HepG2 (cell line): Measurements from ENCODE around the gene SKI. TPM values are rescaled to one million over a fixed set of nuclear protein-coding genes. Genes with fewer than 3 reads are reported as not detected.

ENCODE experiments used
- ARNTL ChIP-seq: sonication (generic); formaldehyde crosslinking; IDR thresholded peaks from 2 replicates; pipeline ENCODE4 v1.4.0; 2020; ENCODE audit warnings: mild to moderate bottlenecking, missing genetic modification reagents
- CC2D1A ChIP-seq: sonication (generic); formaldehyde crosslinking; IDR thresholded peaks from 2 replicates; pipeline ENCODE4 v1.8.1; 2023; ENCODE audit warnings: mild to moderate bottlenecking, missing genetic modification reagents
- ETV5 ChIP-seq: IDR thresholded peaks from 2 replicates; pipeline ENCODE4 v1.6.1; 2018; ENCODE audit warnings: missing biosample characterization, missing genetic modification reagents, inconsistent platforms, borderline replicate concordance
- FOXA3 ChIP-seq: IDR thresholded peaks from 2 replicates; pipeline ENCODE4 v1.6.1; 2016; ENCODE audit warnings: missing genetic modification reagents, missing compliant biosample characterization
- KLF12 ChIP-seq: sonication (generic); formaldehyde crosslinking; IDR thresholded peaks from 2 replicates; pipeline ENCODE4 v1.4.0; 2020; ENCODE audit warnings: missing genetic modification reagents, borderline replicate concordance
- KLF16 ChIP-seq, 2 experiments: sonication (generic) in 1 of 2; formaldehyde crosslinking in 1 of 2; IDR thresholded peaks; 2 replicates each; pipeline versions ENCODE4 v1.6.1 to v1.8.0; 2016 to 2023; ENCODE audit warnings: missing genetic modification reagents in 2 of 2, missing compliant biosample characterization in 1 of 2
- NFKBIZ ChIP-seq: IDR thresholded peaks from 2 replicates; pipeline ENCODE4 v1.6.1; 2018; ENCODE audit warnings: missing genetic modification reagents, missing compliant biosample characterization
- RARA ChIP-seq: IDR thresholded peaks from 2 replicates; pipeline ENCODE4 v1.6.1; 2016; ENCODE audit warnings: missing genetic modification reagents, missing compliant biosample characterization
- RFX5 ChIP-seq: IDR thresholded peaks from 2 replicates; pipeline ENCODE4 v1.6.1; 2011; ENCODE audit warnings: low read depth, low read length, improper control_type of control experiment
- RXRA ChIP-seq: sonication (generic); formaldehyde crosslinking; IDR thresholded peaks from 2 replicates; pipeline ENCODE4 v1.5.1; 2020; ENCODE audit warnings: missing genetic modification reagents
- U2AF2 ChIP-seq: fragments of 200-400 bp; formaldehyde crosslinking; IDR thresholded peaks from 2 replicates; pipeline ENCODE4 v1.6.1; 2017; ENCODE audit warnings: low read depth, mild to moderate bottlenecking, low read length
- ZNF143 ChIP-seq: sonication (generic); formaldehyde crosslinking; IDR thresholded peaks from 2 replicates; pipeline ENCODE4 v1.4.0; 2020; ENCODE audit warnings: missing genetic modification reagents
- ZNF17 ChIP-seq: sonication (generic); formaldehyde crosslinking; IDR thresholded peaks from 2 replicates; pipeline ENCODE4 v1.5.0; 2020; ENCODE audit warnings: mild to moderate bottlenecking, missing genetic modification reagents
- ZNF430 ChIP-seq: sonication (generic); formaldehyde crosslinking; IDR thresholded peaks from 2 replicates; pipeline ENCODE4 v1.9.0; 2021; ENCODE audit warnings: mild to moderate bottlenecking, missing genetic modification reagents
- ZNF484 ChIP-seq: sonication (generic); formaldehyde crosslinking; IDR thresholded peaks from 2 replicates; pipeline ENCODE4 v1.5.1; 2020; ENCODE audit warnings: mild to moderate bottlenecking, low read depth, missing genetic modification reagents, borderline replicate concordance
- ZNF607 ChIP-seq: sonication (generic); formaldehyde crosslinking; IDR thresholded peaks from 2 replicates; pipeline ENCODE4 v1.5.1; 2020; ENCODE audit warnings: missing genetic modification reagents, mild to moderate bottlenecking, borderline replicate concordance
- ZNF7 ChIP-seq: IDR thresholded peaks from 2 replicates; pipeline ENCODE4 v1.6.1; 2016; ENCODE audit warnings: missing biosample characterization, missing genetic modification reagents
- ZNF737 ChIP-seq: sonication (generic); formaldehyde crosslinking; IDR thresholded peaks from 2 replicates; pipeline ENCODE4 v1.5.0; 2020; ENCODE audit warnings: missing genetic modification reagents, mild to moderate bottlenecking, borderline replicate concordance
- ZNF75D ChIP-seq: sonication (generic); formaldehyde crosslinking; IDR thresholded peaks from 2 replicates; pipeline ENCODE4 v1.8.1; 2023; ENCODE audit warnings: missing genetic modification reagents, mild to moderate bottlenecking, borderline replicate concordance
- ZNF780A ChIP-seq: sonication (generic); formaldehyde crosslinking; IDR thresholded peaks from 2 replicates; pipeline ENCODE4 v1.8.0; 2022; ENCODE audit warnings: mild to moderate bottlenecking, missing genetic modification reagents, moderate library complexity
- ZNF781 ChIP-seq: sonication (generic); formaldehyde crosslinking; IDR thresholded peaks from 2 replicates; pipeline ENCODE4 v1.5.1; 2020; ENCODE audit warnings: borderline replicate concordance, mild to moderate bottlenecking, missing genetic modification reagents; ENCODE audit errors: not compliant biosample characterization
- ZSCAN30 ChIP-seq: sonication (generic); formaldehyde crosslinking; IDR thresholded peaks from 2 replicates; pipeline ENCODE4 v1.5.0; 2020; ENCODE audit warnings: mild to moderate bottlenecking, missing genetic modification reagents
- polyA plus RNA-seq, 8 experiments: library from polyadenylated mRNA; depleted of rRNA in 3 of 8; stranded (reverse) in 7 of 8; unstranded in 1 of 8; fragments of >200 nt; fragmentation: Illumina TruSeq in 4 of 8; extraction: Trizol in 4 of 8; gene quantifications; 2 replicates each; pipeline versions ENCODE4 v1.2.1 to v1.2.3, GENCODE V29; 2011 to 2016; ENCODE audit warnings: low read depth in 4 of 8, missing spikeins in 1 of 8, mixed read lengths in 1 of 8; ENCODE audit not compliant: insufficient read depth in 1 of 8
- total RNA-seq, 5 experiments: library from RNA; depleted of rRNA; stranded (reverse); fragments of >200 nt; fragmentation: Illumina TruSeq; extraction: Trizol; gene quantifications; 2 replicates each; pipeline ENCODE4 v1.2.3, GENCODE V29; 2016; ENCODE audit warnings: low read depth in 1 of 5
- TF ChIP-seq, protein P1 (sequence below): sonication (generic); formaldehyde crosslinking; conservative IDR thresholded peaks from 2 replicates; pipeline ENCODE4 v1.8.0; 2022; ENCODE audit warnings: low read depth, missing genetic modification reagents
- TF ChIP-seq, protein P2 (sequence below): sonication (generic); formaldehyde crosslinking; IDR thresholded peaks from 2 replicates; pipeline ENCODE4 v1.4.0; 2020; ENCODE audit warnings: low read depth, mild to moderate bottlenecking, missing genetic modification reagents
- TF ChIP-seq, protein P3 (sequence below): sonication (generic); formaldehyde crosslinking; IDR thresholded peaks from 2 replicates; pipeline ENCODE4 v1.4.0; 2020; ENCODE audit warnings: missing genetic modification reagents, mild to moderate bottlenecking, borderline replicate concordance

The SKI gene
- total and polyA plus RNA-seq, 2 of the 13 experiments (the other 11 are each of a cell fraction or from before 2014, with no cell fraction given): 4.7 to 6.9 TPM

DNA sequence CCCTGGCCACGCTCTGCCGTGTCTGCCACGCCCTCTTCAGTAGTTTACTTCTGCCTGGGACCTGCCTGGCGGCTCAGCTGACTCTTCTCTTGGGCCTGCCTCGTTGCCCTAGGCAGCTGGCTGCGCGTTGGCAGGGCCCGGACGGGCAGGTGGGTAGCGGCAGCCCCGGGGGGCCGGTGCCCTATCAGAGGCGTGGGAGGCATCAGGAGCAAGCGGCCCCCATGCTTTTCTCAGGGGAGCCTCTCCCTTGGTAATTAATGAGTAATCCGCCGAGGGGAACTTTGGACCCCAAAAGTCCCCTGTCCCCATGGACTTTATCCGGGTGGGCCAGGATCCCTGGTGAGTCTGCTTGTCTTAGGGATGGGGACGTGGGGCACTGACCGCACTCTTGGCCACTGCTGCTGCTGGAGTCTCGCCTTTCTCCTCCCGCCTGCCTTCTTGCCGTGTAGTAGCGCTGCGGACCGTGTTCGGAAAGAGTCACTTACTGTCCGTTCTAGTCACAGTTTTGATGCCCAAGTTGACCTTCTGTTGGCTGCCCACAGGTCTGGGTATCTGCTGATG, 22.7 kb downstream of the SKI start (continued):
- TF ChIP-seq KLF16 (CRISPR knock-in tag; IDR thresholded peaks at IDR 0.05) (peak in 1 of 2 experiments; percentile 46; a peak in 1 of 4 replicates), ETV5 (CRISPR knock-in tag) (peak; percentile 53; the same call in 1 of the 2 replicates), KLF12 (CRISPR knock-in tag) (no peak), FOXA3 (CRISPR knock-in tag) (peak; percentile 27; the same call in 1 of the 2 replicates), ZNF737 (CRISPR knock-in tag) (no peak), ARNTL (CRISPR knock-in tag) (no peak), RXRA (CRISPR knock-in tag) (peak; percentile 77), ZNF143 (CRISPR knock-in tag) (no peak), ZNF484 (no peak), ZNF780A (CRISPR knock-in tag) (no peak), ZNF75D (CRISPR knock-in tag) (no peak), ZNF430 (CRISPR knock-in tag) (no peak), NFKBIZ (CRISPR knock-in tag) (no peak), ZNF17 (CRISPR knock-in tag) (no peak), RFX5 (no peak), ZNF7 (CRISPR knock-in tag) (no peak), ZSCAN30 (no peak), ZNF781 (CRISPR knock-in tag) (no peak), U2AF2 (no peak), RARA (CRISPR knock-in tag) (peak; percentile 74; the same call in 1 of the 2 replicates), CC2D1A (CRISPR knock-in tag) (no peak), ZNF607 (CRISPR knock-in tag) (no peak)
- TF ChIP-seq, protein P1, sequence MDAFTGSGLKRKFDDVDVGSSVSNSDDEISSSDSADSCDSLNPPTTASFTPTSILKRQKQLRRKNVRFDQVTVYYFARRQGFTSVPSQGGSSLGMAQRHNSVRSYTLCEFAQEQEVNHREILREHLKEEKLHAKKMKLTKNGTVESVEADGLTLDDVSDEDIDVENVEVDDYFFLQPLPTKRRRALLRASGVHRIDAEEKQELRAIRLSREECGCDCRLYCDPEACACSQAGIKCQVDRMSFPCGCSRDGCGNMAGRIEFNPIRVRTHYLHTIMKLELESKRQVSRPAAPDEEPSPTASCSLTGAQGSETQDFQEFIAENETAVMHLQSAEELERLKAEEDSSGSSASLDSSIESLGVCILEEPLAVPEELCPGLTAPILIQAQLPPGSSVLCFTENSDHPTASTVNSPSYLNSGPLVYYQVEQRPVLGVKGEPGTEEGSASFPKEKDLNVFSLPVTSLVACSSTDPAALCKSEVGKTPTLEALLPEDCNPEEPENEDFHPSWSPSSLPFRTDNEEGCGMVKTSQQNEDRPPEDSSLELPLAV: no peak
- TF ChIP-seq, protein P2, sequence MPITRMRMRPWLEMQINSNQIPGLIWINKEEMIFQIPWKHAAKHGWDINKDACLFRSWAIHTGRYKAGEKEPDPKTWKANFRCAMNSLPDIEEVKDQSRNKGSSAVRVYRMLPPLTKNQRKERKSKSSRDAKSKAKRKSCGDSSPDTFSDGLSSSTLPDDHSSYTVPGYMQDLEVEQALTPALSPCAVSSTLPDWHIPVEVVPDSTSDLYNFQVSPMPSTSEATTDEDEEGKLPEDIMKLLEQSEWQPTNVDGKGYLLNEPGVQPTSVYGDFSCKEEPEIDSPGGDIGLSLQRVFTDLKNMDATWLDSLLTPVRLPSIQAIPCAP: no peak
- TF ChIP-seq, protein P3, sequence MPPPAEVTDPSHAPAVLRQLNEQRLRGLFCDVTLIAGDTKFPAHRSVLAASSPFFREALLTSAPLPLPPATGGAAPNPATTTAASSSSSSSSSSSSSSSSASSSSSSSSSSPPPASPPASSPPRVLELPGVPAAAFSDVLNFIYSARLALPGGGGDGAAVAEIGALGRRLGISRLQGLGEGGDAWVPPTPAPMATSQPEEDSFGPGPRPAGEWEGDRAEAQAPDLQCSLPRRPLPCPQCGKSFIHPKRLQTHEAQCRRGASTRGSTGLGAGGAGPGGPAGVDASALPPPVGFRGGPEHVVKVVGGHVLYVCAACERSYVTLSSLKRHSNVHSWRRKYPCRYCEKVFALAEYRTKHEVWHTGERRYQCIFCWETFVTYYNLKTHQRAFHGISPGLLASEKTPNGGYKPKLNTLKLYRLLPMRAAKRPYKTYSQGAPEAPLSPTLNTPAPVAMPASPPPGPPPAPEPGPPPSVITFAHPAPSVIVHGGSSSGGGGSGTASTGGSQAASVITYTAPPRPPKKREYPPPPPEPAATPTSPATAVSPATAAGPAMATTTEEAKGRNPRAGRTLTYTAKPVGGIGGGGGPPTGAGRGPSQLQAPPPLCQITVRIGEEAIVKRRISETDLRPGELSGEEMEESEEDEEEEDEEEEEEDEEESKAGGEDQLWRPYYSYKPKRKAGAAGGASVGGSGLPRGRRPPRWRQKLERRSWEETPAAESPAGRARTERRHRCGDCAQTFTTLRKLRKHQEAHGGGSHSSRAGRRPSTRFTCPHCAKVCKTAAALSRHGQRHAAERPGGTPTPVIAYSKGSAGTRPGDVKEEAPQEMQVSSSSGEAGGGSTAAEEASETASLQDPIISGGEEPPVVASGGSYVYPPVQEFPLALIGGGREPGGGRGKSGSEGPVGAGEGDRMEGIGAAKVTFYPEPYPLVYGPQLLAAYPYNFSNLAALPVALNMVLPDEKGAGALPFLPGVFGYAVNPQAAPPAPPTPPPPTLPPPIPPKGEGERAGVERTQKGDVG (CRISPR knock-in tag): no peak
